ENCODE data around the gene NFX1. TPM values are rescaled to one million over a fixed set of nuclear protein-coding genes. Genes with fewer than 3 reads are reported as not detected.
"Not testable (repeated sequence)": the region's sequence is repeated elsewhere in the genome, so short reads cannot be mapped to it uniquely, and the experiment has no call there.

NFX1 gene
- total RNA-seq, 2 donors from 2014 or later = 23.7 to 29.1 TPM

DNA sequence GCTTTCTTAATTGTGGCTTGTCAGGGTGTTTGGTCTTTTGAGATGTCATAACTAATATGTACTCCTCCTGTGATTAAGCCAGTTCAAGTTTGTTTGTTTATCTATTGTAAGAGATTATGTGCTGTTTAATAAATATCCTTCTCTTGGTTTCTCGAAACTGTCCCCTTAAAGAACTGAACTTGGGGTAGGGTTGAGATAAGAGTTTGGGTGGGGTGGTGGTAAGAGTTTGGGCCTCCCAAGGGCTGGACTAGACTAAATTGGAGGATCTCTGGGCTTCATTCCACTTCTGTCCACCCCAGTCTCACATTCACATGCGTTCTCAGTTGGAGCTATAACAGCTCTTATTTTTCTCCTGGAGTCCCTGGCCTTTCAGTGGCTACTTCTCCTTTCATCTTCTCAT is 73.8 kb downstream of the NFX1 start:
- DNase-seq (ENCODE audit: low spot score) = no peak
- no peak overlapping the region for H3K27ac ChIP-seq
- TF ChIP-seq, protein P1, sequence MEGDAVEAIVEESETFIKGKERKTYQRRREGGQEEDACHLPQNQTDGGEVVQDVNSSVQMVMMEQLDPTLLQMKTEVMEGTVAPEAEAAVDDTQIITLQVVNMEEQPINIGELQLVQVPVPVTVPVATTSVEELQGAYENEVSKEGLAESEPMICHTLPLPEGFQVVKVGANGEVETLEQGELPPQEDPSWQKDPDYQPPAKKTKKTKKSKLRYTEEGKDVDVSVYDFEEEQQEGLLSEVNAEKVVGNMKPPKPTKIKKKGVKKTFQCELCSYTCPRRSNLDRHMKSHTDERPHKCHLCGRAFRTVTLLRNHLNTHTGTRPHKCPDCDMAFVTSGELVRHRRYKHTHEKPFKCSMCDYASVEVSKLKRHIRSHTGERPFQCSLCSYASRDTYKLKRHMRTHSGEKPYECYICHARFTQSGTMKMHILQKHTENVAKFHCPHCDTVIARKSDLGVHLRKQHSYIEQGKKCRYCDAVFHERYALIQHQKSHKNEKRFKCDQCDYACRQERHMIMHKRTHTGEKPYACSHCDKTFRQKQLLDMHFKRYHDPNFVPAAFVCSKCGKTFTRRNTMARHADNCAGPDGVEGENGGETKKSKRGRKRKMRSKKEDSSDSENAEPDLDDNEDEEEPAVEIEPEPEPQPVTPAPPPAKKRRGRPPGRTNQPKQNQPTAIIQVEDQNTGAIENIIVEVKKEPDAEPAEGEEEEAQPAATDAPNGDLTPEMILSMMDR (IDR thresholded peaks at IDR 0.05) = no peak
- no peak overlapping the region for H3K4me3 ChIP-seq
- H3K27me3 ChIP-seq = no peaks in the 10 kb centered on the region
- no peaks in the 10 kb centered on the region for H3K9me3 ChIP-seq
- no peaks in the 10 kb centered on the region for H3K4me1 ChIP-seq
- H3K36me3 ChIP-seq = peaks cover 54% of the 10 kb centered on the region

DNA sequence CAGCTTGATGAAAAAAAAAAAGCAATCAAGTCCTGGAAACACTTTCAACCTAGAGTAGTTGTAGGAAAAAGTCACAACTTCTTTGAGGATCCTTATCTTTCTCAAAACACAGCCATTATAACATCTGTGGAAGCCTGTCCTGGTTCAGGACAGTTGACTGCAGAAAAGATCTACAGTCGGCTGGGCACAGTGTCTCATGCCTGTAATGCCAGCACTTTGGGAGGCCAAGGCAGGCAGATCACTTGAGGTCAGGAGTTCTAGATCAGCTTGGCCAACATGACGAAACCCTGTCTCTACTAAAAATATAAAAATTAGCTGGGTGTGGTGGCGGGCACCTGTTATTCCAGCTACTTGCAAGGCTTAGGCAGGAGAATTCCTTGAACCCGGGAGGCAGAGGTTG is 74.5 kb downstream of the NFX1 start:
- not testable (repeated sequence) for DNase-seq (ENCODE audit: low spot score); H3K9me3 ChIP-seq; H3K4me3 ChIP-seq

GRCh38 chr9:33366979-33367480 is 76.7 kb downstream of the NFX1 start:
- TF ChIP-seq, protein P1 (IDR thresholded peaks at IDR 0.05) = no peak
- Histone ChIP-seq H3K36me3 (peaks cover 78% of the 10 kb centered on the region), H3K9me3 (no peaks in the 10 kb centered on the region), H3K4me1 (no peaks in the 10 kb centered on the region), H3K4me3 (no peak overlapping the region), H3K27me3 (no peaks in the 10 kb centered on the region), H3K27ac (no peak overlapping the region)
- no peak for DNase-seq (ENCODE audit: low spot score)

More for the DNA sequence above, 74.5 kb downstream of the NFX1 start:
- not testable (repeated sequence) for H3K4me1 ChIP-seq, H3K27me3 ChIP-seq, H3K27ac ChIP-seq
- peaks cover 61% of the 10 kb centered on the region for H3K36me3 ChIP-seq

GRCh38 chr9:33372900-33373299 is 82.6 kb downstream of the NFX1 start:
- TF ChIP-seq, protein P1 (IDR thresholded peaks at IDR 0.05) = no peak
- Histone ChIP-seq H3K36me3 (peaks cover 32% of the 10 kb centered on the region), H3K27me3 (no peaks in the 10 kb centered on the region), H3K4me3 (no peak overlapping the region), H3K4me1 (peaks cover 0 to 26% of the 10 kb centered on the region in 2 donors), H3K9me3 (no peaks in the 10 kb centered on the region), H3K27ac (no peak overlapping the region)
- no peak for DNase-seq (ENCODE audit: low spot score)

- no peaks in the 10 kb centered on the region for H3K9me3 ChIP-seq
- TF ChIP-seq, protein P1 (IDR thresholded peaks at IDR 0.05) = no peak
Measured at GRCh38 chr9:33374190-33374589, 83.9 kb downstream of the NFX1 start.

DNA sequence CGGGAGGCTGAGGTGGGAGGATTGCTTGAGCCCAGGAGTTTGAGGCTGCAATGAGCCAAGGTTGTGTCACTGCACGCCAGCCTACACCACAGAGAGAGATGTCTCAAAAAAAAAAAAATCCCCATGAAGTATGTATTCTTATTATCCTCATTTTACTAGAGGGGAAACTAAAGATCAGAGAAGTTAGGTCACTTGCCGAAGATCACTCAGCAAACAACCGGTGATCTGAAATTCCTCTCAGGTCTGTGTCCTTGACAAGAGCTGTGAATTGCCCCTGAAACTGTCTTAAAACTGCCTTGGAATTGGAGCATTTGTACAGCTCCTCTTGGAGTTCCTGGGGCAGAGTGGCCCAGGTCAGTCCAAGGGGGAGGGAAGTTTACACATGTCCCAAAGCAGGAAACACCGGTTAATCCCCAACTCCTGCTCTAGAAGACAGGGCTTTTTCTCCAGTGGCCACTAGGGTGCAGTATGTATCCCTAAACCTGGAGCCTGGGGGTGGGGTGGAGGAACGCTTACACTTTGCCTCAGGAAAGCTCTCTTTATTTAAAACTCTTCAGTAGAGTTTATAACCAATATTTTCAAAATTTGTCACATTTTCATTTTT is 84.4 kb downstream of the NFX1 start:
- peaks cover 18% of the 10 kb centered on the region for H3K36me3 ChIP-seq
- peaks cover 0 to 33% of the 10 kb centered on the region in 2 donors for H3K4me1 ChIP-seq
- peak overlapping the region in 1 of 2 donors; percentile 18 for H3K4me3 ChIP-seq
- no peaks in the 10 kb centered on the region for H3K27me3 ChIP-seq
- peak; percentile 86 for DNase-seq (ENCODE audit: low spot score)
- peak overlapping the region; percentile 76 to 78 for H3K27ac ChIP-seq
- H3K9me3 ChIP-seq = no peaks in the 10 kb centered on the region
- TF ChIP-seq, protein P1 (IDR thresholded peaks at IDR 0.05) = peak; percentile 77 to 92

More at GRCh38 chr9:33374190-33374589, 83.9 kb downstream of the NFX1 start:
- no peak overlapping the region for H3K4me3 ChIP-seq
- no peak for DNase-seq (ENCODE audit: low spot score)
- H3K36me3 ChIP-seq = peaks cover 23% of the 10 kb centered on the region
- H3K27ac ChIP-seq = no peak overlapping the region
- H3K4me1 ChIP-seq = peaks cover 0 to 27% of the 10 kb centered on the region in 2 donors
- H3K27me3 ChIP-seq = no peaks in the 10 kb centered on the region
